Stimulated activated CD4-positive, alpha-beta T cell treated with anti-CD3 and anti-CD28 coated beads, Interleukin-2, amount 100 ng/mL, for 4 hours (primary cell): Measurements from ENCODE around the gene MISP3.
A peak's percentile ranks its signal among the peaks of the same experiment; 100 is the strongest.

ENCODE experiments used
- DNase-seq: peaks from one replicate; pipeline ENCODE4 v3.0.0-alpha.2; 2020; ENCODE audit warnings: low read depth

Gene MISP3

GRCh38 chr19:14053500-14053899, 19.1 kb upstream of the MISP3 start:
- DNase-seq, result no peak

GRCh38 chr19:14054099-14054498, 18.5 kb upstream of the MISP3 start:
- no peak for DNase-seq

DNA sequence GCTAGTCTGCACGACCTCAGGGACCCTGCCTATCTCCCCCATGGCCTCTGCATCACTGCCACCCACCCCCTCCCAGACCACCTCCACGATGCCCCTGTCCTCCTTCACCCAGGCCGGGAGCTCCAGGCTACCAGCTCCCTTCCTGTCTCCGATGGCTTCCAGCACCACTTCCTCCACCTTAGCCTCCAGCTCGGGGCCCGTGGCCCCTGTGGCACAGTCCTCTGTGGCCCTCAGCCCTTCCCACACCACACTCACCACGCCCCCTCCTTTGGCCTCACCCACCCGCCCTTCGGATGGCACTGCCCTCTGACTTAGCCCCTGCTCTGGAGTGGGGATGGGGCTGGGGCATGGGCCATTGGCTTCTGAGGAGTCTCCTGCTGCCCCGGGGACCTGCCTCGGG, 17.9 kb upstream of the MISP3 start:
- DNase-seq, result no peak

DNA sequence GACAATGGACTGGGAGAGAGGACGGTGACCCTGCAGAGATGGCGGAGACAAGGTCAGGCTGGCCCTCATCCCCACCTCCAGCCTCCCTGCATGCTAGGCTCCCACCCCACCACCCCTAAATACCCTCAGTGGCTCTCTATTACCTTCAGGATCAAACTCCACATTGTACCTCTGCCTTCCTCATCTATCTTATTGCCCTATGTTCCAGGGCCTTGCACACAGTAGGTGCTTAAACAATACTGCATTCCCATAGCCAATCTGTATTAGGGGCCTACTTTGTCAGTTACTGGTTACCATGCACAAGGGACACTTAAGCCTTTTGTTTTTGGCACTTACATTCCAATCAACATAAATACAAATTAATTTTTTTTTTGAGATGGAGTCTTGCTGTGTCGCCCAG, 17.2 kb upstream of the MISP3 start:
- no peak for DNase-seq

GRCh38 chr19:14056069-14056666, 16.4 kb upstream of the MISP3 start:
- DNase-seq, result no peak

- no peak for DNase-seq
Observed at GRCh38 chr19:14056741-14057356, 15.7 kb upstream of the MISP3 start.

GRCh38 chr19:14058182-14059092, 14.1 kb upstream of the MISP3 start:
- no peak for DNase-seq

- DNase-seq, result no peak
Observed at GRCh38 chr19:14059093-14059480, 13.5 kb upstream of the MISP3 start.

- DNase-seq, result no peak
Observed at GRCh38 chr19:14059652-14060155, 12.9 kb upstream of the MISP3 start.

- DNase-seq, result no peak
Observed at GRCh38 chr19:14061081-14061749, 11.4 kb upstream of the MISP3 start.

- no peak for DNase-seq
Observed at GRCh38 chr19:14061751-14062557, 10.6 kb upstream of the MISP3 start, which contains the start of gene PALM3. Gene PALM3, minus strand, starts transcription at chr19:14062076. Its CDS starts 96 bp downstream, at chr19:14061980.

GRCh38 chr19:14062558-14062855, 10.1 kb upstream of the MISP3 start:
- DNase-seq, result no peak

GRCh38 chr19:14063105-14063504, 9.5 kb upstream of the MISP3 start:
- no peak for DNase-seq

- no peak for DNase-seq
Observed at GRCh38 chr19:14066134-14066533, 6.5 kb upstream of the MISP3 start.

DNA sequence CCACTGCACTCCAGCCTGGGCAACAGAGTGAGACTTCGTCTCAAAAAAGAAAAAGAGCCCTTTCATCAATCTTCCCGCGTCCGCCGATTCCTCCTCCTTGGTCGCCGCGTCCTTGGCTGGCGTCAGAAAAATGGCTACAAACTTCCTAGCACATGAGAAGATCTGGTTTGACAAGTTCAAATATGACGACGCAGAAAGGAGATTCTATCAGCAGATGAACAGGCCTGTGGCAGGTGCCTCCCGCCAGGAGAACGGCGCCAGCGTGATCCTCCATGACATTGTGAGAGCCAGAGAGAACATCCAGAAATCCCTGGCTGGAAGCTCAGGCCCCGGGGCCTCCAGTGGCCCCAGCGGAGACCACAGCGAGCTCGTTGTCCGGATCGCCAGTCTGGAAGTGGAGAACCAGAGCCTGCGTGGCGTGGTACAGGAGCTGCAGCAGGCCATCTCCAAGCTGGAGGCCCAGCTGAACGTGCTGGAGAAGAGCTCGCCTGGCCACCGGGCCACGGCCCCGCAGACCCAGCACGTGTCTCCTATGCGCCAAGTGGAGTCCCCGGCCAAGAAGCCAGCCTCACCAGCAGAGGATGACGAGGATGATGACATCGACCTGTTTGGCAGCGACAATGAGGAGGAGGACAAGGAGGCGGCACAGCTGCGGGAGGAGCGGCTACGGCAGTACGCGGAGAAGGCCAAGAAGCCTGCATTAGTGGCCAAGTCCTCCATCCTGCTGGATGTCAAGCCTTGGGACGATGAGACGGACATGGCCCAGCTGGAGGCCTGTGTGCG, 2.1 kb upstream of the MISP3 start:
- no peak for DNase-seq

GRCh38 chr19:14073261-14073924, 807 bp downstream of the MISP3 start:
- peak; percentile 65 for DNase-seq

- DNase-seq, result no peak
Observed at GRCh38 chr19:14073925-14074838, 1.6 kb downstream of the MISP3 start.

GRCh38 chr19:14078411-14078810, 5.8 kb downstream of the MISP3 start:
- no peak for DNase-seq
